ENCODE measurements around the gene PDCD4. TPM values are rescaled to one million over a fixed set of nuclear protein-coding genes. Genes with fewer than 3 reads are reported as not detected.

Gene PDCD4
- total and polyA plus RNA-seq, 9 of the 15 experiments (the other 6 are each of a cell fraction or from before 2014, with no cell fraction given): 12.9 to 44.1 (median 33.7) TPM

DNA sequence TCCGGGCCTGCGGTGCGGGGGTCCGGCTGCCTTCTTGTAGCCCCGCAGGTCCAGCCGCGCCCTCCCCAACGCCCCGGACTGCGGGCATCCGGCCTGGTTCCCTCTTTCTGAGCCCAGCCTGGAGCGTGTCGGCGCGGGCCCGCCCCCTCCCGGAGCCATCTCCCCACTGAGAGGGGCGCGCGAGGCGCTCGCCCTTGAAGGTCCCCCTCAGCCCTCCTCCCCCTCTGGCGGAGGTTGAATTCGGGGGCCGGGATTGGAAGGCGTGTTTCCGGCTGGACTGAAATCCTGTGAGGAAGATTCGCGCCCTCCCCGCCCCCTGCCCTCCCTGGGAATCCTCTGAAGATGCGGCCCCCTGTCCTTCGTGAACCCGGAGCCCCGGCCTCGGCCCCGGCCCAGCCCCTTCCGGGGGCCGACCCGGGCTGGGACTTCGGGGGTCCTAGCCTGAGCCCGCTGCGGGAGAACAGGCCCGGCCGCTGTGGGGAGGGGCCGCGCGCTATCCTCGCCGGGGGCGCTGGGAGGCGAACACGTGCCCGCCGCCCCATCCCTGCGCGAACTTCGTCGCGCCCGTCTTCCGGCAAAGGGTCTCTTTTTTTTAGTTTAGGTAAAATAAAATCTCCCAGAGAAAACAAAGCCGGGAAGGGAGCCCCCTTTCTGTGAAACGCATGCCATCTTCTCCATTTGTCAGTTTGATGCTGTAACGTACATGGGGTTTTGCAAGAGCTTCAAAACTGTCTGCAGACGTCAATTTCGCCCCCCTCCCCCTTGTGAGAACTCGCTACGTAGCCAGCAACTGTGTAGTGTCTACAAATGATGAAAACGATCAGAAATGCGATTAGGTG is 636 bp downstream of the PDCD4 start (continued):
- TF ChIP-seq SNRNP70 (optimal IDR thresholded peaks at IDR 0.05; ENCODE audit: low read depth, low read length) (no peak), SIN3A (IDR thresholded peaks at IDR 0.05; ENCODE audit: borderline replicate concordance in 2 of 2, control insufficient read depth in 1 of 2, low read depth in 2 of 2, low read length in 2 of 2) (peak in 1 of 2 experiments; percentile 19; a peak in 1 of 4 replicates), POLR3A (IDR thresholded peaks at IDR 0.05; ENCODE audit: borderline replicate concordance, extremely low read depth, insufficient read depth, insufficient read length) (no peak), ZBTB7A (IDR thresholded peaks at IDR 0.05; ENCODE audit: borderline replicate concordance, control insufficient read depth, low read depth, low read length) (peak; percentile 85), ZNF347 (CRISPR knock-in tag; IDR thresholded peaks at IDR 0.05; ENCODE audit: low read depth) (no peak), DIDO1 (tag; IDR thresholded peaks at IDR 0.05; ENCODE audit: low read depth) (no peak), ILK (tag; IDR thresholded peaks at IDR 0.05; ENCODE audit: borderline replicate concordance, low read depth) (no peak), POLR2A (conservative IDR thresholded peaks at IDR 0.05) (no peak)
- TF ChIP-seq, protein P1, sequence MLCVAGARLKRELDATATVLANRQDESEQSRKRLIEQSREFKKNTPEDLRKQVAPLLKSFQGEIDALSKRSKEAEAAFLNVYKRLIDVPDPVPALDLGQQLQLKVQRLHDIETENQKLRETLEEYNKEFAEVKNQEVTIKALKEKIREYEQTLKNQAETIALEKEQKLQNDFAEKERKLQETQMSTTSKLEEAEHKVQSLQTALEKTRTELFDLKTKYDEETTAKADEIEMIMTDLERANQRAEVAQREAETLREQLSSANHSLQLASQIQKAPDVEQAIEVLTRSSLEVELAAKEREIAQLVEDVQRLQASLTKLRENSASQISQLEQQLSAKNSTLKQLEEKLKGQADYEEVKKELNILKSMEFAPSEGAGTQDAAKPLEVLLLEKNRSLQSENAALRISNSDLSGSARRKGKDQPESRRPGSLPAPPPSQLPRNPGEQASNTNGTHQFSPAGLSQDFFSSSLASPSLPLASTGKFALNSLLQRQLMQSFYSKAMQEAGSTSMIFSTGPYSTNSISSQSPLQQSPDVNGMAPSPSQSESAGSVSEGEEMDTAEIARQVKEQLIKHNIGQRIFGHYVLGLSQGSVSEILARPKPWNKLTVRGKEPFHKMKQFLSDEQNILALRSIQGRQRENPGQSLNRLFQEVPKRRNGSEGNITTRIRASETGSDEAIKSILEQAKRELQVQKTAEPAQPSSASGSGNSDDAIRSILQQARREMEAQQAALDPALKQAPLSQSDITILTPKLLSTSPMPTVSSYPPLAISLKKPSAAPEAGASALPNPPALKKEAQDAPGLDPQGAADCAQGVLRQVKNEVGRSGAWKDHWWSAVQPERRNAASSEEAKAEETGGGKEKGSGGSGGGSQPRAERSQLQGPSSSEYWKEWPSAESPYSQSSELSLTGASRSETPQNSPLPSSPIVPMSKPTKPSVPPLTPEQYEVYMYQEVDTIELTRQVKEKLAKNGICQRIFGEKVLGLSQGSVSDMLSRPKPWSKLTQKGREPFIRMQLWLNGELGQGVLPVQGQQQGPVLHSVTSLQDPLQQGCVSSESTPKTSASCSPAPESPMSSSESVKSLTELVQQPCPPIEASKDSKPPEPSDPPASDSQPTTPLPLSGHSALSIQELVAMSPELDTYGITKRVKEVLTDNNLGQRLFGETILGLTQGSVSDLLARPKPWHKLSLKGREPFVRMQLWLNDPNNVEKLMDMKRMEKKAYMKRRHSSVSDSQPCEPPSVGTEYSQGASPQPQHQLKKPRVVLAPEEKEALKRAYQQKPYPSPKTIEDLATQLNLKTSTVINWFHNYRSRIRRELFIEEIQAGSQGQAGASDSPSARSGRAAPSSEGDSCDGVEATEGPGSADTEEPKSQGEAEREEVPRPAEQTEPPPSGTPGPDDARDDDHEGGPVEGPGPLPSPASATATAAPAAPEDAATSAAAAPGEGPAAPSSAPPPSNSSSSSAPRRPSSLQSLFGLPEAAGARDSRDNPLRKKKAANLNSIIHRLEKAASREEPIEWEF (CRISPR knock-in tag; IDR thresholded peaks at IDR 0.05): no peak
- TF ChIP-seq, protein P2, sequence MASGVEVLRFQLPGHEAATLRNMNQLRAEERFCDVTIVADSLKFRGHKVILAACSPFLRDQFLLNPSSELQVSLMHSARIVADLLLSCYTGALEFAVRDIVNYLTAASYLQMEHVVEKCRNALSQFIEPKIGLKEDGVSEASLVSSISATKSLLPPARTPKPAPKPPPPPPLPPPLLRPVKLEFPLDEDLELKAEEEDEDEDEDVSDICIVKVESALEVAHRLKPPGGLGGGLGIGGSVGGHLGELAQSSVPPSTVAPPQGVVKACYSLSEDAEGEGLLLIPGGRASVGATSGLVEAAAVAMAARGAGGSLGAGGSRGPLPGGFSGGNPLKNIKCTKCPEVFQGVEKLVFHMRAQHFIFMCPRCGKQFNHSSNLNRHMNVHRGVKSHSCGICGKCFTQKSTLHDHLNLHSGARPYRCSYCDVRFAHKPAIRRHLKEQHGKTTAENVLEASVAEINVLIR (CRISPR knock-in tag; IDR thresholded peaks at IDR 0.05): 0 out of 2 replicates have a peak, but pooled peaks have one; percentile 26
- TF ChIP-seq, protein P3, sequence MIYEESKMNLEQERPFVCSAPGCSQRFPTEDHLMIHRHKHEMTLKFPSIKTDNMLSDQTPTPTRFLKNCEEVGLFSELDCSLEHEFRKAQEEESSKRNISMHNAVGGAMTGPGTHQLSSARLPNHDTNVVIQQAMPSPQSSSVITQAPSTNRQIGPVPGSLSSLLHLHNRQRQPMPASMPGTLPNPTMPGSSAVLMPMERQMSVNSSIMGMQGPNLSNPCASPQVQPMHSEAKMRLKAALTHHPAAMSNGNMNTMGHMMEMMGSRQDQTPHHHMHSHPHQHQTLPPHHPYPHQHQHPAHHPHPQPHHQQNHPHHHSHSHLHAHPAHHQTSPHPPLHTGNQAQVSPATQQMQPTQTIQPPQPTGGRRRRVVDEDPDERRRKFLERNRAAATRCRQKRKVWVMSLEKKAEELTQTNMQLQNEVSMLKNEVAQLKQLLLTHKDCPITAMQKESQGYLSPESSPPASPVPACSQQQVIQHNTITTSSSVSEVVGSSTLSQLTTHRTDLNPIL (CRISPR knock-in tag; IDR thresholded peaks at IDR 0.05): no peak
